Upper lobe of left lung (tissue), 6 donors: ENCODE data around the gene SPTLC3. TPM values are rescaled to one million over a fixed set of nuclear protein-coding genes. Genes with fewer than 3 reads are reported as not detected.

Experiments
- ATAC-seq, 2 donors: fragments of 200-7000 bp; cut with Tn5 transposase; one replicate each; pipeline ENCODE4 v1.9.1; 2022; ENCODE audit warnings: mild to moderate bottlenecking in 2 of 2, moderate library complexity in 2 of 2; ENCODE audit not compliant: low FRiP score in 2 of 2
- DNase-seq, 2 donors: peaks; one replicate each; pipeline ENCODE4 v3.0.0-alpha.2; 2019 to 2020
- H3K27ac ChIP-seq, 4 donors: fragments of 200-600 bp; sonication (generic); one replicate each; pipeline ENCODE4 v1.5.1; 2016 to 2019
- H3K27me3 ChIP-seq, 4 donors: fragments of 200-600 bp; sonication (generic); one replicate each; pipeline ENCODE4 v1.5.1; 2017 to 2019
- H3K36me3 ChIP-seq, 4 donors: fragments of 200-600 bp; sonication (generic); one replicate each; pipeline ENCODE4 v1.5.1; 2016 to 2019
- H3K4me1 ChIP-seq, 4 donors: fragments of 200-600 bp; sonication (generic); one replicate each; pipeline ENCODE4 v1.5.1; 2018 to 2019
- H3K4me3 ChIP-seq, 4 donors: fragments of 200-600 bp; sonication (generic); one replicate each; pipeline ENCODE4 v1.5.1; 2017 to 2019; ENCODE audit warnings: mild to moderate bottlenecking in 2 of 4, moderate library complexity in 1 of 4
- H3K9me3 ChIP-seq, 4 donors: fragments of 200-600 bp; sonication (generic); one replicate each; pipeline ENCODE4 v1.5.1; 2018 to 2019
- EP300 ChIP-seq, 4 donors: sonication (generic); formaldehyde crosslinking; IDR thresholded peaks; one replicate each; pipeline ENCODE4 v1.5.1; 2017; ENCODE audit warnings: antibody characterized with exemption in 4 of 4, control low read depth in 2 of 4
- POLR2A ChIP-seq, 4 donors: fragments of 450-650 bp; IDR thresholded peaks; one replicate each; pipeline ENCODE4 v1.5.1; 2016 to 2017; ENCODE audit warnings: antibody characterized with exemption in 4 of 4, mild to moderate bottlenecking in 2 of 4
- POLR2AphosphoS5 ChIP-seq, 2 donors: sonication (generic); formaldehyde crosslinking; IDR thresholded peaks; one replicate each; pipeline ENCODE4 v1.5.1; 2017; ENCODE audit warnings: antibody characterized with exemption in 2 of 2
- WGBS, 2 donors: methylation state at CpG; one replicate each; pipeline ENCODE4 v1.1.5; 2017 to 2018; 5-methylcytosine and 5-hydroxymethylcytosine counted together
- total RNA-seq, 6 donors: library from RNA; depleted of rRNA in 4 of 6; stranded (reverse); fragments of >200 nt in 4 of 6; gene quantifications; one replicate each; pipeline versions ENCODE4 v1.1.0 to v1.2.1, GENCODE V29; 2016 to 2021
- TF ChIP-seq, protein P1 (sequence below), 6 experiments: fragments of 450-650 bp in 4 of 6; fragments of 200-600 bp in 2 of 6; sonication (generic) in 2 of 6; IDR thresholded peaks; one replicate each; pipeline ENCODE4 v1.5.1; 2016 to 2019; ENCODE audit warnings: antibody characterized with exemption in 6 of 6
- donor health status: DM: no; HTN: no; CAD: no; lungs with moderate emphysema.
- donor health status: DM: no; HTN: yes; CAD: no; lungs with severe emphysema.

Gene SPTLC3
- total RNA-seq, 6 donors from 2014 or later: 9.0 to 21.7 (median 15.8) TPM

DNA sequence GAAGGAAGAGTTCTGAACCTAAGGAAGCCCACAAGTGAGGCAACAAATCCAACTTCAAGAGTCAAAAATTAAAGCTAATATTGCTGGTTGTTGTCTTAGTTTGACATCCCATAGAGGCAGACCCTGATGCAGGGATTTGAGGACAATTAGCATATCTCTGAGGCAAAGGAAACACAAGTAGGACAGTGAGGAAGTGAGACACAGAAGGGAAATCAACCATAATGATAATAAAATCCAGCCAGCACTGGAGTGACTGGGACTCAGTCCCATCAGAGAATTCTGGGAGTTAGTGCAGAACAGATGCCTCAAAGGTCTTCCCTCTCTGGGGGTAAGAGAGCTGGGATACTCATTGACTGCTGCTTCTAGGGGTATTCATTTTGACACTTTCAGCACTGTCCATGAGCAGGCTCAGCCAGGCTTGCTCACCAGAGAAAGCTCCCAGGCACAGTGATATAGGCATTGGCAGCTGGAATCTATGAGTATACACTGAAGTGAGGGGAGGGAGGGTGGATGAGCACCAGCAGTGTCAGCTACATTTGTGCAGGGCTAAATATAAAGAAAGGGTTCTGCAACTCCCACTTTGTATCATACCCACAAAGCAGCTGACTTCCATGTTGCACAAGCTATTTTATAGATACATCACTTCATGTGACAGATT lies 43.4 kb upstream of the SPTLC3 start:
- Histone ChIP-seq H3K4me1 (no peaks in the 10 kb centered on the region), H3K27ac (no peak overlapping the region), H3K4me3 (no peak overlapping the region), H3K36me3 (no peaks in the 10 kb centered on the region), H3K9me3 (no peaks in the 10 kb centered on the region), H3K27me3 (no peaks in the 10 kb centered on the region)
- TF ChIP-seq POLR2AphosphoS5 (IDR thresholded peaks at IDR 0.05) (no peak), EP300 (IDR thresholded peaks at IDR 0.05) (no peak), POLR2A (IDR thresholded peaks at IDR 0.05) (no peak)
- TF ChIP-seq, protein P1, sequence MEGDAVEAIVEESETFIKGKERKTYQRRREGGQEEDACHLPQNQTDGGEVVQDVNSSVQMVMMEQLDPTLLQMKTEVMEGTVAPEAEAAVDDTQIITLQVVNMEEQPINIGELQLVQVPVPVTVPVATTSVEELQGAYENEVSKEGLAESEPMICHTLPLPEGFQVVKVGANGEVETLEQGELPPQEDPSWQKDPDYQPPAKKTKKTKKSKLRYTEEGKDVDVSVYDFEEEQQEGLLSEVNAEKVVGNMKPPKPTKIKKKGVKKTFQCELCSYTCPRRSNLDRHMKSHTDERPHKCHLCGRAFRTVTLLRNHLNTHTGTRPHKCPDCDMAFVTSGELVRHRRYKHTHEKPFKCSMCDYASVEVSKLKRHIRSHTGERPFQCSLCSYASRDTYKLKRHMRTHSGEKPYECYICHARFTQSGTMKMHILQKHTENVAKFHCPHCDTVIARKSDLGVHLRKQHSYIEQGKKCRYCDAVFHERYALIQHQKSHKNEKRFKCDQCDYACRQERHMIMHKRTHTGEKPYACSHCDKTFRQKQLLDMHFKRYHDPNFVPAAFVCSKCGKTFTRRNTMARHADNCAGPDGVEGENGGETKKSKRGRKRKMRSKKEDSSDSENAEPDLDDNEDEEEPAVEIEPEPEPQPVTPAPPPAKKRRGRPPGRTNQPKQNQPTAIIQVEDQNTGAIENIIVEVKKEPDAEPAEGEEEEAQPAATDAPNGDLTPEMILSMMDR (IDR thresholded peaks at IDR 0.05): no peak
- DNase-seq (no peak), ATAC-seq (no peak)

DNA sequence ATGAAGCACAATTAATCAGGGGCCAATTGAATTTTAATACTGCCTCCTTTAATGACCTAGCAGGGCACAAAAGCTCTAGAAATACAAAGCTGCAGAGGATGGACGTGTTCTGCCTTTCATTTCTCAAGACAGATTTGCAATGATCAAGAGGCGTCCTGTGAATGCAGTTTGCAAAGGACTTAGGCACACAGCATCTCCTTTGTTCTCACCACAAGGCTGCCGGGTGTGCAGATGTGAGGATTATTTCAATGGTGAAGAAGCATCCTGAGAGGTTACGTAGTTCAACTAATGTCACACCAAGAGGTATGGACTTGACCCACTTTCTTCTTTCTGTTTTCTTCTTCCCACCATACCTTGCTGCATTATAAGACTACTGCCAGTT lies 42.9 kb upstream of the SPTLC3 start:
- Histone ChIP-seq H3K27me3 (no peaks in the 10 kb centered on the region), H3K4me1 (no peaks in the 10 kb centered on the region), H3K9me3 (no peaks in the 10 kb centered on the region), H3K36me3 (no peaks in the 10 kb centered on the region), H3K4me3 (no peak overlapping the region), H3K27ac (no peak overlapping the region)
- TF ChIP-seq POLR2AphosphoS5 (IDR thresholded peaks at IDR 0.05) (no peak), EP300 (IDR thresholded peaks at IDR 0.05) (no peak), POLR2A (IDR thresholded peaks at IDR 0.05) (no peak)
- TF ChIP-seq, protein P1 (IDR thresholded peaks at IDR 0.05): no peak
- ATAC-seq: no peak
- no peak for DNase-seq
- WGBS, 2 donors: 81 to 91% methylated on average over 4 of the region's 4 CpGs

DNA sequence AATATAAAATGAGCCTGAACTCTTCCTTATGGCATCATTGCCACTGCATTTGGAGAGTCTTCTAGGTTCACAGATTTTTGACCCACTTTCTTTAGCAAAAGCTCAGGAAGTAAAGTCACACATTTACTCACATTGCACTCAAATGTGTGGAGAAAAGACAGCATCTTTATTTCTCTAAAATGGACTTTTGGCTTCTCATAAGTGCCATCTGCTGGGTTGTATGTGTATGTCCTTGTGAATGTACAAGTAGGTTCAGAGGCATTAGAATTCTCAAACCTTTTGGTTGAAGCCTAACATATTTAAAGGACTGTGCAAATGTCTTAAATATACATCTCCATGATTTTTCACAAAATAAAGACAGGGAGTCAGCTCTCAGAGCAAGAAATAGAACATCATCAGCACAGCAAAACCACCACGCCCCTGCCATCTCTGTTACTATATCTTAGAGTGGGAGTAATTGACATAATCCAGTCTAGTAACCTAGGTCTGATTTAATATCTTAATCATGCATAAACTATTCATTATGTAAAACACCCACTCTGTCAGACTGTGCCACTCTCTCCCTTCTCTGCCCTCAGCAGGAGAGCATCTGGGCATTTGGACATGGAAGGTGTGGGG lies 42.2 kb upstream of the SPTLC3 start:
- Histone ChIP-seq H3K4me1 (no peaks in the 10 kb centered on the region), H3K9me3 (no peaks in the 10 kb centered on the region), H3K27ac (no peak overlapping the region), H3K36me3 (no peaks in the 10 kb centered on the region), H3K27me3 (no peaks in the 10 kb centered on the region), H3K4me3 (no peak overlapping the region)
- DNase-seq (no peak), ATAC-seq (no peak)
- 0 to 87% methylated on average over 1 of the region's 1 CpG for WGBS, 2 donors
- TF ChIP-seq POLR2AphosphoS5 (IDR thresholded peaks at IDR 0.05) (no peak), EP300 (IDR thresholded peaks at IDR 0.05) (no peak), POLR2A (IDR thresholded peaks at IDR 0.05) (no peak)
- TF ChIP-seq, protein P1 (IDR thresholded peaks at IDR 0.05): no peak

DNA sequence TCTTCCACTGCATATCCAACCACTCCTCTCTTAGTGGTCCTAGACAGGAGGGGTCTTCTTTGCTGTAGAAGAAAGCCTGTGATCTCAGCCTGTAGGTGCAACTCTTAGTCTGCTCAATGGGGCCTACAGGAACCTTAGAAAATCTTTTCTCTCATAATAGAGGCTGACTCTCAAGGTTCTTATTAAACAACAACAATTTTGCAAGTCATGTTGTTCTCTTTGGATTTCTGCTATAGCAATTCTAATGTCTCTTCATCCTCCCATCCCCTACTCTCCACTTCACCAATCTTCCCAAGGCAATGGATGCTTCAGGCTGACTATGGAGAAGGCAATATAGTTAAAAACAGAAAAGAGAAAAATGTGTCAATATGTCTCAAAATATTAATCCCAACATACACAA lies 40.8 kb upstream of the SPTLC3 start:
- no peaks in the 10 kb centered on the region for H3K9me3 ChIP-seq
- H3K4me3 ChIP-seq: no peak overlapping the region
- TF ChIP-seq POLR2AphosphoS5 (IDR thresholded peaks at IDR 0.05) (no peak), EP300 (IDR thresholded peaks at IDR 0.05) (no peak), POLR2A (IDR thresholded peaks at IDR 0.05) (no peak)
- TF ChIP-seq, protein P1 (IDR thresholded peaks at IDR 0.05): no peak
- H3K27ac ChIP-seq: no peak overlapping the region
- H3K36me3 ChIP-seq: no peaks in the 10 kb centered on the region
- DNase-seq (no peak), ATAC-seq (no peak)
- H3K4me1 ChIP-seq: no peaks in the 10 kb centered on the region
- H3K27me3 ChIP-seq: no peaks in the 10 kb centered on the region

DNA sequence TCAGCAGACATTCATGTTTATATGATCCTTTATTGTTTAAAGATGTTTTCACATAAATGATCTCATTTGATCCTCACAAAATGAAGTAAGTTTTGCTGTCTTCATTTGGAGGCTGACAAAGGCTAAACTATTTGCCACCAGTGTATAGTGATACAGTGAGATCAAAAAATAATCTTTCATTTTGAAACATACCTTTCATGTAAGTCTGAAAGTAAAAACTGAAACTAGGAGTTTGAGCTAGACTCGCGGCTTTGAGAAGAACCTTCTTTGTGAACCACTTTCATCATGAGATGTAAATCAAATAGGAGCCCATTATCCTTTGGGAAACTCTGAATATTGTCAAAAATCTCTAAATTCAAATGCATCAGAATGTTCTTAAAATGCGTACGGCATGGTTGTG lies 40.3 kb upstream of the SPTLC3 start:
- 88 to 90% methylated on average over 4 of the region's 4 CpGs for WGBS, 2 donors
- H3K36me3 ChIP-seq: no peaks in the 10 kb centered on the region
- TF ChIP-seq EP300 (IDR thresholded peaks at IDR 0.05) (no peak), POLR2A (IDR thresholded peaks at IDR 0.05) (no peak)
- TF ChIP-seq, protein P1 (IDR thresholded peaks at IDR 0.05): no peak
- H3K4me3 ChIP-seq: no peak overlapping the region
- no peak for DNase-seq
- ATAC-seq: no peak
- H3K27ac ChIP-seq: no peak overlapping the region
- no peaks in the 10 kb centered on the region for H3K27me3 ChIP-seq
- H3K4me1 ChIP-seq: no peaks in the 10 kb centered on the region
- no peaks in the 10 kb centered on the region for H3K9me3 ChIP-seq
